ENCODE data around the gene DPF3.
"Not testable (repeated sequence)": the region's sequence is repeated elsewhere in the genome, so short reads cannot be mapped to it uniquely, and the experiment has no call there.

The DPF3 gene

GRCh38 chr14:72878746-72879145 lies 15.2 kb downstream of the DPF3 start:
- DNase-seq, result no peak

DNA sequence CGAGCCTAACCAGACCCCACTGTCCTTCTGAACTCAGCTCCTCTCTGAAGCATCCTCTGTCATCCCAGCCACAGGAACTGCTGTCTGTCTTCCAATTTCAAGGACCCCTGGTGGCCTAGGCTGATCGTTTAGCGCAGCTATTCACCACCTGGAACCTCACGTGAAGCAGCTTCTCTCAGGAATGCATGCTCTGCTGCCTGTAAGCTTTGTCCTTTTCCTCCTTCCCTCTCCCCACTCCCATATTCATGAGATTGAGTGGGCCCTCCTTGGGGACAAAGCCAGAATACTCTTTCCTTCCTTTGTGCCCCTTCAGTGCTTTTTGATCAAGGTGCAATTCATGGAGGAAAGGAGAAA lies 17.2 kb downstream of the DPF3 start:
- no peak for DNase-seq

DNA sequence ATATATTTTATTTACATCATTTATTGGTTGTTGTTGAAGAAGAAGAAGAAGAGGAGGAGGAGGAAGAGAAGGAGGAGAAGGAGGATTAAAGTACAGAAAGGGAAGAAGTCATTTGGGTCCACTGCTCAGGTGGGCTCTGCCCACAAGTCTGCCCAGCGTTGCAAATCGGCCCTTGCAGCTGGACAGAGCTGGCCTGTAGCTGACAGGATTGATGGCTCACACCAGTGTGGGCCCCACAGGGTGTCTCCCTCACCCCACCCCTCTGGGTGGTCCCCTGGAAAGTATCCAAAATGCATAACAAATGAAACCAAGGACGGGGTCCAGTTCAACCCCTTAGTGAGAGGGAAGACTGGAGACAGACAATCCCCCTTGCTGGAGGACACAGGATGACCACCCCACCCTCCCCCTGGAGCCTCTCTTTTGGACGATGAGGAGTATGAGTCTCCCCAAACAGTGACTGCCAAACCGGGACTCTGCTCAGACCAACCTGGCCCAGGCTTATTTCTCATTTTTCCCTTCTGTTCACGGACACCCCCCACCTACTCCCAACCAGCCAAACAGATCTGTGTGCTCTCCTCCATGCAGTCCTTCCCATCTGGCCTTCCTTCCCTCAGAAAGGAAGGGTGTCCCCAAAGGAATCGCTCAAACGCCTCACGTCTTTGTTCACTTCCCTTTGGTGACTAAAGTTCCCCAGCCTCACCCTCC lies 17.7 kb downstream of the DPF3 start:
- DNase-seq, result no peak

DNA sequence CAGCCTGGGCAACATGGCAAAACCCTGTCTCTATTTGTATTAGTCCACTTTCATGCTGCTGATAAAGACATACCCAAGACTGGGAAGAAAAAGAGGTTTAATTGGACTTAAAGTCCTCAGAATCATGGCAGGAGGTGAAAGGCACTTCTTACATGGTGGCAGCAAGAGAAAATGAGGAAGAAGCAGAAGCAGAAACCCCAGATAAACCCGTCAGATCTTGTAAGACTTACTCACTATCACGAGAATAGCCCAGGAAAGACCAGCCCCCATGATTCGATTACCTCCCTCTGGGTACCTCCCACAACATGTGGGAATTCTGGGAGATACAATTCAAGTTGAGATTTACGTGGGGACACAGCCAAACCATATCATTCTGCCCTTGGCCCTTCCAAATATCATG lies 23.0 kb downstream of the DPF3 start:
- not testable (repeated sequence) for DNase-seq

- no peak for DNase-seq
Measured at GRCh38 chr14:72869407-72870329, 24.2 kb downstream of the DPF3 start.

DNA sequence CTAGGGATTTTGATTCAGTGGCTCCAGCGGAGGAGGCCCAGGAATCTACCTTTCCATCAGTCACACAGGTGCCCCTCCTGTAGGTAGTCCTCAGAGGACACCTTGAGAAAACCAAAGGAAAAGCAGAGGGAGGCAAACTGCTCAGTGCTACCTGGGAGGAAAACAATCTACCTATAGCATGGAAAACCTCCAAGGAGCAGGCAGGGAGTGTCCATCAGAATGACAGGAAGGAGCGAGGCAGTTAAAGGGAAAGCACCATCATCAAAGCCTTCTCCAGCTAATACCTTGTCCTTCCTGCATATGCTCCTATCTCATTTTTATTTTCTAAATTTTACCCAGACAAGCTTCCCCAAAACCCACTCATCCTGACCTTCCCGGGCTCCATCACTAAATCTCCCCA lies 25.4 kb downstream of the DPF3 start:
- DNase-seq, result no peak

- no peak for DNase-seq
Measured at GRCh38 chr14:72864712-72865365, 29.1 kb downstream of the DPF3 start.

- no peak for DNase-seq
Measured at GRCh38 chr14:72863216-72864006, 30.5 kb downstream of the DPF3 start.

DNA sequence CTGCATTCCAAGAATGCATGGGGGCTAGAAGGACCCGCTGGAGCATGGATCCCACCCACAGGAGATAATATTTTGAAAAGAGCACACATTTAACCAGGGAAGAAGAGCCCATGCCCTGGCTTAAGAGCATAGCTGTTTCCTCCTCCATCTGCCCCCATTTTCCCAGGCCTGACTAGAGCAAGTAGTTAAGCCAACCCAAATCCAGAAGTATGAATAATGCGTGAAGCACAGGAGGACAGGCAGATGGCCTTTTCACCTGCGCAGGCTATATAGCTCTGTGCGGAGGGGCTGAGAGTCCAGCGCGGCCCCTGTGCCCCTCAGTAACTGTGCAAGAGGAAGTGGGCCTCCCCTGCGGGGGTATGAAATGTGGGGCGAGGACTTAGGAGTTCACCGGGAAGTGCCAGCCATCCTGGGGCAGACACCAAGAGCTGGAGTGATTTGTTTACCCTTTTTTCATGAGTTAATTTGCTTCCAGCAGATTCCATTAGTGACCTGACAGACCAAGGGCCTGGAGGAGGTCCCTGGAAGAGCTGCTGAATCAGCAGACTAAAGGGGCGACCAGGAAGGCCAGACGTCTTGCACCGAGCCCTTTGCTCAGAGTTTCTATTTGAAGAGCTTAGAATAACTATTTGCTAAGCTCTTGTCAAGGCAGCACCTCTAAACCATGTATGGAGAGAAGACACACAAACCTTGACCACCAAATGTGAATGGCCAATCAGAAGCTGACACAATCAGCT lies 37.2 kb downstream of the DPF3 start:
- DNase-seq, result no peak

DNA sequence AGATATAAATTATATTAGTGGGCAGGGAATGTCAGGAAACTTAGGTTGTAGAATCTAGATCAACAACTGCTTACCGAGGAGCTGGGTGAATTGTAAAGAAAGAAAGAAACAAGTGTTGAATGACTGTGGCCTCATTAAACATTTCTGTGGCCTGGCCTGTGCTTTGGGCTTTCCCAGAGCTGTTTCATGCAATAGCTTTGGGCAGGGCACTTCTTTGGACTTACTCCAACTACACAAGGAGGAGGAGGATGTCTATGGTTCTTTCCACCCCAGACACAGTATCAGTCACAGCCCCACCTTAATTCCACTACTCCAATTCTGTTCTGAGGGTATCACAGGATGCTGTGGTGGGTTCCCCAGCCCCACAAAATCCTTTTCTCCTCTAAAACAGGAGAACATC lies 38.0 kb downstream of the DPF3 start:
- no peak for DNase-seq

DNA sequence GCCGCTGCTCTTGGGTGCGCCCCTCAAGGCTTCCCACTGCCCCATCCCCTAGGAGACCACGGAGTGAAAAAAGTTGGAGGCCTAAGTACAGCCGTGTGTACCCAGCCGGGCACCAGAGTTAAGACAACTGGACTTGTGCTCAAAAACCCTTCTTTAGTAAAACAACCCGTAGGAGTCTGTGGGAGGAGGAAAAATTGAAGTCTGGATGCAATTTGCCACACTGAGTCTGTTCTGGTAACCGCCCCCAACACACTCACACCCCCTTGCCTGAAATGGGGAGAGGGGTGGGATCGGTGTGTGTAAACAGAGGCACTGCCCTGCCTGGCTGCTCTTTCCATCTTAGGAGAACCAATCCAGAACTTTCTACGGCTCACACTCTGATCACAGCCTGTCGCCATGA lies 41.7 kb downstream of the DPF3 start:
- no peak for DNase-seq

- DNase-seq, result peak in 2 of 3 experiments; percentile 9 to 80
Measured at GRCh38 chr14:72851635-72852034, 42.3 kb downstream of the DPF3 start.

GRCh38 chr14:72850360-72850759 lies 43.5 kb downstream of the DPF3 start:
- DNase-seq, result no peak

DNA sequence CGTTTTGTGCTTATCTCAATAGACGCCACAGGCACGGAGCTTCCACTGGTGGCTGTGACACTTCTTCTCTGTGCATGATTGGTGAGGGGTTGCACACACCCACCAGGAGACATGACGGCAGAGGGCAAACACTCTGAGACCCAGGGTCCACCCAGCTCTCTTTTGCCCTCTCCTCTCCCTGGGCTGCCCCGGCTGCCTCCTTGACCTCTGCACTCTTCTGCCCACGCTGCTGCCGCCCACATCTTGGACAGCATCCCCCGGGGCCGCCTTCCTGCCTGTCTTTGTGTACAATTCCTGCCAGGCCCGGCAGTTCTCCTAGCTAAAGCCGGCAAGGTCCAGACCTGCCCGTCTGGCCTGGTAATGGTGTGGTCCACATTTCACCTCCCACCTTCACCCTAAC lies 44.7 kb downstream of the DPF3 start:
- no peak for DNase-seq

DNA sequence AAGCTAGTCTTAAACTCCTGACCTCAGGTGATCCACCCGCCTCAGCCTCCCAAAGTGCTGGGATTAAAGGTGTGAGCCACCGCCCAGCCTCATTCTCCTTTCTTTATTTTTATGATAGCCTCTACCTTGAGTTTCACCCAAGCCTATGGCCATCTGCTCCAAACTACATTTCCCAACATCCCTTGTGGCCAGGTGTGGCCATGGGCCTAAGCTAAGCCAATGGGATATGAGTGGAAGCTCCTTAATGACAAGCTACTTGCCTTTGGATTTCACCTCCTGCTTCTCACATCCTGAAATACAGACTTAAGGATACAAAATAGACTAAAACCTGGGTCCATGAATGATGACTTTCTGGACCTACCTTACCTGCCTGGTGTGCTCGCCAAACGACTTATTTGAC lies 46.2 kb downstream of the DPF3 start:
- DNase-seq, result no peak

- DNase-seq, result no peak
Measured at GRCh38 chr14:72845683-72846082, 48.2 kb downstream of the DPF3 start.

DNA sequence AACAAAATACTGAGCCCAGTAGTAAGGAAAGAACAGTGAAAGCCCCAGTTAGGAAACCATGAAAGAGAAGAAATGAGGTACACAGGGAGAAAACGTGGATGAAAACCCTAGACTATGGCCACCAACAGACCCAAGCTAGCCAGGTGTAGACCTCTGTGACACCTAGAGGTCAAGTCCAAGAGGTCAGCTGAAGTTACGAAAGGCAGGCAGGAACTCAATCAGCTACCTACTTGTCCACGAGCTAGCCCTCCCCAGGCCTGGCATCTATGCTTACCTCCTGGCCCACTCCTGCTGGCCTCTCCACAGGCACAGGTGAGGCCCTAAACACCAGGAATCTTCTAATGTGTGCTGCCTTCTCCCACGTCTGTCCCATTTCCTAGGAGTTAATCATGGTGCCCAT lies 48.7 kb downstream of the DPF3 start:
- DNase-seq, result no peak

DNA sequence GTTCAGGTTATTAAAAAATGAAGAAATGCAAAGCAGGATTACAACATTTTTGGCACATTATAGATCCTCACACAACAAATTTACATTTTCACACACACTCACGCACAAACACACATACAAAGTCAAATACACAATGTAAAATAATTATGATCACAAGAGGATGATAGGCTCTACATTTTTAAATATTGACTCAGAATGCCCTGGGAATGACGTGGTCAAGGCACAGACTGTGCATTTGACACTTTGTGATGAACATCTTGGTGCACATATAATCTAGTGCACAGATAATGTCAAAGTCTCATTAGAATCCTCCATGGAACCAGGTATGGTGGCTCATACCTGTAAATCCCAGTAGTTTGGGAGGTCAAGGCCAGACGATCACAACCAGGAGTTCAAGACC lies 49.4 kb downstream of the DPF3 start:
- no peak for DNase-seq

DNA sequence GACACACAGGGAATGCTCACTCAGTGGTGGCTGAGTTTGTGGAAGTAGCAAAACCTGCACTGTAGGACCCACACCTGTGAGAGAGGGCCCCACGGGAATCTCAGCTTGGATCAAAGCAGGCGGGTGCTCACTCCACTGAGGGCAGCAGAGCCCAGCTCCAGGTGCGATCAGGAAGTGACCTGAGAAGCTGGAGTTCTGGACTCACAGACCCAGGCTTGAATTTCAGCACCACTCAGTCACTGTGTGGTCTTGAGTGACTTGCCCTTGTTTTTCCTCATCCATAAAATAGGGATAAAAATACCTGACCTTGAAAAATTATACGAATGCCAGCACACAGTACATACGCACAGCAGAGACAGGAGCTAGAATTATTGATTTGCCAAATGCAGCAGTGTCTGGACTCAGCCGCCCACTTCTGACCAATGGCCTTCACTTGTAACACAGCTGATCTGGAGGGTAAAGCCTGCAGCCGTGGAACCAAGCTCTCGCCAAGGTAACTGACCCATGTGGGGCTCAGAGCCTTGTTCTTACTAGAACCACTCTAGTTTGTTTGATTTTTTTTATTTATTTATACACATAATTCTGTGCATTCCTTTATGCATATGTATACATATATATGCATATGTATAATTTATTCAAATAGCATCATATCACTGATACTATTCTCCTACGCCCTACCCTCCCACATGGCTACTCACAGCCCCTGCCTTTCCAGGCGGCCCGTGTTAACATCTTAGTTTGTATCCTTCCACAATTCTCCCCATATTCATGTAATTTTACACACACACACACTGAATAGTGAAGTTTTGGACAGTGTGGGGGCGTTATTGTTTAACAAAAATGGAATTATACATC lies 53.9 kb downstream of the DPF3 start:
- no peak for DNase-seq

- no peak for DNase-seq
Measured at GRCh38 chr14:72839351-72839750, 54.5 kb downstream of the DPF3 start.

- DNase-seq, result no peak
Measured at GRCh38 chr14:72836085-72836484, 57.8 kb downstream of the DPF3 start.
